Psoas muscle (tissue), 8 donors: ENCODE measurements around the gene AUTS2. TPM values are rescaled to one million over a fixed set of nuclear protein-coding genes. Genes with fewer than 3 reads are reported as not detected.

Experiments
- ATAC-seq, 4 donors: fragments of 200-7000 bp; cut with Tn5 transposase; one replicate each; pipeline ENCODE4 v1.9.1; 2020; ENCODE audit warnings: moderate library complexity in 3 of 4, mild to moderate bottlenecking in 2 of 4
- DNase-seq, 2 donors: peaks; one replicate each; pipeline ENCODE4 v3.0.0-alpha.2; 2020
- H3K27ac ChIP-seq: fragments of 200-600 bp; one replicate; pipeline ENCODE4 v1.8.0; 2022
- H3K27me3 ChIP-seq, 3 donors: fragments of 200-600 bp in 1 of 3; one replicate each; pipeline versions ENCODE4 v1.6.1 to v1.8.0; 2013 to 2022; ENCODE audit warnings: low read length in 2 of 3, mild to moderate bottlenecking in 2 of 3, moderate library complexity in 1 of 3; ENCODE audit not compliant: insufficient read depth in 3 of 3
- H3K36me3 ChIP-seq, 2 donors: fragments of 200-600 bp in 1 of 2; one replicate each; pipeline versions ENCODE4 v1.6.1 to v1.8.0; 2013 to 2022; ENCODE audit warnings: low read depth in 1 of 2, mild to moderate bottlenecking in 1 of 2, moderate library complexity in 1 of 2; ENCODE audit not compliant: insufficient read depth in 1 of 2
- H3K4me1 ChIP-seq: fragments of 200-600 bp; one replicate; pipeline ENCODE4 v1.8.0; 2022
- H3K4me3 ChIP-seq: fragments of 200-600 bp; one replicate; pipeline ENCODE4 v1.8.0; 2022; ENCODE audit warnings: mild to moderate bottlenecking
- H3K9me3 ChIP-seq: fragments of 200-600 bp; one replicate; pipeline ENCODE4 v1.8.0; 2022
- CTCF ChIP-seq: fragments of 200-600 bp; IDR thresholded peaks from one replicate; pipeline ENCODE4 v1.8.0; 2022; ENCODE audit warnings: antibody characterized with exemption
- WGBS, 3 donors: extraction: QIAGEN DNeasy Blood & Tissue Kit; methylation state at CpG; one replicate each; pipeline versions ENCODE4 v1.1.6 to v1.1.7; 2013; 5-methylcytosine and 5-hydroxymethylcytosine counted together
- intact Hi-C, 2 donors: fragments of 100-400 bp; cut with DNase I; formaldehyde crosslinking; loops; one replicate each; pipeline versions ENCODE4 v1.11.0 to v1.14.2; 2022
- polyA plus RNA-seq, 3 donors: library from polyadenylated mRNA; stranded (reverse); fragments of 200-250 nt; gene quantifications; one replicate each; pipeline ENCODE4 v1.2.3, GENCODE V29; 2013
- total RNA-seq, 4 donors: library from RNA; stranded (reverse); fragmentation: NEBNext Ultra II Directional in 2 of 4; extraction: Animal tissue kit (Norgen Biotek cat#: 25700) in 2 of 4; gene quantifications; one replicate each; pipeline versions ENCODE4 v1.2.1 to v1.2.4, GENCODE V29; 2021 to 2023
- donor health status: healthy with polysubstance abuse.
- donor health status: DM: no; HTN: no; CAD: no; lungs with moderate emphysema.
- donor health status: Bipolar disorder and iron deficiency.
- donor health status: healthy.
- donor health status: DM: yes; HTN: yes; CAD: no.
- donor health status: DM: no; HTN: no; CAD: no.
- donor health status: DM: no; HTN: no; CAD: no.
- donor health status: DM: yes; HTN: yes; CAD: no.

Gene AUTS2
- total and polyA plus RNA-seq, 7 donors, result 5.0 to 33.5 (median 14.3) TPM

- H3K36me3 ChIP-seq, result no peaks in the 10 kb centered on the region
- WGBS, 3 donors, result 88 to 97% (median 95%) methylated on average over 1 of the region's 1 CpG
- ATAC-seq, result no peak
- no peaks in the 10 kb centered on the region for H3K9me3 ChIP-seq
- peaks cover 12% of the 10 kb centered on the region for H3K4me1 ChIP-seq
- no peak overlapping the region for H3K27ac ChIP-seq
- TF ChIP-seq CTCF, result no peak
- H3K27me3 ChIP-seq, result no peaks in the 10 kb centered on the region
- intact Hi-C loops, result loop anchor here (5.0 kb wide), 2 partner anchors 118 to 653 kb away; no protein-coding TSS in a partner anchor
- no peak overlapping the region for H3K4me3 ChIP-seq
- no peak for DNase-seq
Measured at GRCh38 chr7:70044064-70044463, 445.8 kb downstream of the AUTS2 start.

GRCh38 chr7:70044525-70044924, 446.2 kb downstream of the AUTS2 start:
- H3K27ac ChIP-seq, result no peak overlapping the region
- intact Hi-C loops, result loop anchor here (5.0 kb wide), 2 partner anchors 118 to 653 kb away; no protein-coding TSS in a partner anchor
- H3K27me3 ChIP-seq, result no peaks in the 10 kb centered on the region
- H3K36me3 ChIP-seq, result no peaks in the 10 kb centered on the region
- TF ChIP-seq CTCF, result no peak
- WGBS, 3 donors, result 83 to 99% (median 97%) methylated on average over 4 of the region's 4 CpGs
- no peaks in the 10 kb centered on the region for H3K9me3 ChIP-seq
- DNase-seq, result no peak
- ATAC-seq, result no peak
- no peak overlapping the region for H3K4me3 ChIP-seq
- H3K4me1 ChIP-seq, result peaks cover 12% of the 10 kb centered on the region

- WGBS, 3 donors, result 90 to 96% (median 91%) methylated on average over 3 of the region's 3 CpGs
- no peaks in the 10 kb centered on the region for H3K27me3 ChIP-seq
- H3K27ac ChIP-seq, result no peak overlapping the region
- ATAC-seq (no peak), DNase-seq (no peak)
- H3K36me3 ChIP-seq, result no peaks in the 10 kb centered on the region
- intact Hi-C loops, result loop anchor here (5.0 kb wide), 2 partner anchors 117 to 652 kb away; no protein-coding TSS in a partner anchor
- H3K4me3 ChIP-seq, result no peak overlapping the region
- H3K9me3 ChIP-seq, result no peaks in the 10 kb centered on the region
- H3K4me1 ChIP-seq, result peaks cover 12% of the 10 kb centered on the region
- no peak for TF ChIP-seq CTCF
Measured at GRCh38 chr7:70044981-70045380, 446.7 kb downstream of the AUTS2 start.

- Histone ChIP-seq H3K27ac (no peak overlapping the region), H3K4me1 (peaks cover 8% of the 10 kb centered on the region), H3K4me3 (no peak overlapping the region), H3K36me3 (no peaks in the 10 kb centered on the region), H3K9me3 (no peaks in the 10 kb centered on the region), H3K27me3 (no peaks in the 10 kb centered on the region)
- WGBS, 3 donors, result 97 to 100% (median 99%) methylated on average over 1 of the region's 1 CpG
- intact Hi-C loops, result no loop called here
- DNase-seq, result no peak
- ATAC-seq, result no peak
- no peak for TF ChIP-seq CTCF
Measured at GRCh38 chr7:70047384-70047783, 449.1 kb downstream of the AUTS2 start.

- Histone ChIP-seq H3K9me3 (no peaks in the 10 kb centered on the region), H3K27ac (no peak overlapping the region), H3K4me3 (no peak overlapping the region), H3K36me3 (no peaks in the 10 kb centered on the region), H3K4me1 (peaks cover 3% of the 10 kb centered on the region), H3K27me3 (no peaks in the 10 kb centered on the region)
- intact Hi-C loops, result no loop called here
- no peak for TF ChIP-seq CTCF
- ATAC-seq, result no peak
- DNase-seq, result no peak
- 61 to 74% (median 66%) methylated on average over 3 of the region's 3 CpGs for WGBS, 3 donors
Measured at GRCh38 chr7:70047891-70048448, 449.7 kb downstream of the AUTS2 start.
